Panc1 (cell line): Measurements from ENCODE around the gene TAB2.

Experiments
- POLR2AphosphoS5 ChIP-seq: IDR thresholded peaks from 2 replicates; pipeline ENCODE4 v1.6.1; 2012; ENCODE audit warnings: mild to moderate bottlenecking, low read depth, low read length, moderate library complexity
- TF ChIP-seq, protein P1 (sequence below), 2 experiments: IDR thresholded peaks; 2 replicates each; pipeline ENCODE4 v1.6.1; 2011 to 2012; ENCODE audit warnings: low read depth in 2 of 2, control low read depth in 1 of 2, low read length in 1 of 2, mild to moderate bottlenecking in 1 of 2, moderate library complexity in 1 of 2; ENCODE audit not compliant: insufficient read depth in 1 of 2
- TF ChIP-seq, protein P2 (sequence below): fragments of 450-650 bp; IDR thresholded peaks from 2 replicates; pipeline ENCODE4 v1.5.1; 2017; ENCODE audit warnings: mild to moderate bottlenecking

DNA sequence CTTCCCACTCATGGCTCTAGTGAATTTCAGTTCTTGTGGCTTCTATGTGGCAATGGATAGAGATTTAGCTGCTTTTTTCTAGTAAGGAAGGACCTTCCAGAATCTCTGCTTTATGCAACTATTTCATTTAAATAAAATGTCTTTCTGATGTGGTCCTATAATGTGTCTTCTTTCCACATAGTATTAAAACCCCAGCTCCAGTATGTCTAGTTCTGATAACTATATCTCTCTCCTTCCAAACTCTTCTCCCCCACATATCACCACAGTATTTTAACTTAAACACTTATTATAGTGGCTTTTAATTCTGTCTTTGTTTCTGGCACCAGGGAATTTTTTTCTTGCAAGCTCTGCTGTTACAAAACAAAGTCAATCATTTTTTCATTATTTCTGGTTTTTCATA is 41.9 kb downstream of the TAB2 start:
- TF ChIP-seq, protein P1, sequence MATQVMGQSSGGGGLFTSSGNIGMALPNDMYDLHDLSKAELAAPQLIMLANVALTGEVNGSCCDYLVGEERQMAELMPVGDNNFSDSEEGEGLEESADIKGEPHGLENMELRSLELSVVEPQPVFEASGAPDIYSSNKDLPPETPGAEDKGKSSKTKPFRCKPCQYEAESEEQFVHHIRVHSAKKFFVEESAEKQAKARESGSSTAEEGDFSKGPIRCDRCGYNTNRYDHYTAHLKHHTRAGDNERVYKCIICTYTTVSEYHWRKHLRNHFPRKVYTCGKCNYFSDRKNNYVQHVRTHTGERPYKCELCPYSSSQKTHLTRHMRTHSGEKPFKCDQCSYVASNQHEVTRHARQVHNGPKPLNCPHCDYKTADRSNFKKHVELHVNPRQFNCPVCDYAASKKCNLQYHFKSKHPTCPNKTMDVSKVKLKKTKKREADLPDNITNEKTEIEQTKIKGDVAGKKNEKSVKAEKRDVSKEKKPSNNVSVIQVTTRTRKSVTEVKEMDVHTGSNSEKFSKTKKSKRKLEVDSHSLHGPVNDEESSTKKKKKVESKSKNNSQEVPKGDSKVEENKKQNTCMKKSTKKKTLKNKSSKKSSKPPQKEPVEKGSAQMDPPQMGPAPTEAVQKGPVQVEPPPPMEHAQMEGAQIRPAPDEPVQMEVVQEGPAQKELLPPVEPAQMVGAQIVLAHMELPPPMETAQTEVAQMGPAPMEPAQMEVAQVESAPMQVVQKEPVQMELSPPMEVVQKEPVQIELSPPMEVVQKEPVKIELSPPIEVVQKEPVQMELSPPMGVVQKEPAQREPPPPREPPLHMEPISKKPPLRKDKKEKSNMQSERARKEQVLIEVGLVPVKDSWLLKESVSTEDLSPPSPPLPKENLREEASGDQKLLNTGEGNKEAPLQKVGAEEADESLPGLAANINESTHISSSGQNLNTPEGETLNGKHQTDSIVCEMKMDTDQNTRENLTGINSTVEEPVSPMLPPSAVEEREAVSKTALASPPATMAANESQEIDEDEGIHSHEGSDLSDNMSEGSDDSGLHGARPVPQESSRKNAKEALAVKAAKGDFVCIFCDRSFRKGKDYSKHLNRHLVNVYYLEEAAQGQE (IDR thresholded peaks at IDR 0.05; ENCODE audit: insufficient read depth in 1 of 2, low read depth in 2 of 2, low read length in 1 of 2): no peak
- no peak for TF ChIP-seq POLR2AphosphoS5
- TF ChIP-seq, protein P2, sequence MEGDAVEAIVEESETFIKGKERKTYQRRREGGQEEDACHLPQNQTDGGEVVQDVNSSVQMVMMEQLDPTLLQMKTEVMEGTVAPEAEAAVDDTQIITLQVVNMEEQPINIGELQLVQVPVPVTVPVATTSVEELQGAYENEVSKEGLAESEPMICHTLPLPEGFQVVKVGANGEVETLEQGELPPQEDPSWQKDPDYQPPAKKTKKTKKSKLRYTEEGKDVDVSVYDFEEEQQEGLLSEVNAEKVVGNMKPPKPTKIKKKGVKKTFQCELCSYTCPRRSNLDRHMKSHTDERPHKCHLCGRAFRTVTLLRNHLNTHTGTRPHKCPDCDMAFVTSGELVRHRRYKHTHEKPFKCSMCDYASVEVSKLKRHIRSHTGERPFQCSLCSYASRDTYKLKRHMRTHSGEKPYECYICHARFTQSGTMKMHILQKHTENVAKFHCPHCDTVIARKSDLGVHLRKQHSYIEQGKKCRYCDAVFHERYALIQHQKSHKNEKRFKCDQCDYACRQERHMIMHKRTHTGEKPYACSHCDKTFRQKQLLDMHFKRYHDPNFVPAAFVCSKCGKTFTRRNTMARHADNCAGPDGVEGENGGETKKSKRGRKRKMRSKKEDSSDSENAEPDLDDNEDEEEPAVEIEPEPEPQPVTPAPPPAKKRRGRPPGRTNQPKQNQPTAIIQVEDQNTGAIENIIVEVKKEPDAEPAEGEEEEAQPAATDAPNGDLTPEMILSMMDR: no peak
